Stimulated activated naive CD8-positive, alpha-beta T cell treated with anti-CD3 and anti-CD28 coated beads, Interleukin-15, Interleukin-2, amounts not matched to agents 100 ng/mL and 50 ng/mL, for 24 hours (primary cell): ENCODE measurements around the gene PRKCE.

Experiments used
- H3K27ac Mint-ChIP-seq: one replicate; pipeline ENCODE4 v1.8.0; 2021; ENCODE audit warnings: mild to moderate bottlenecking, mixed read lengths
- H3K27me3 Mint-ChIP-seq: one replicate; pipeline ENCODE4 v1.8.0; 2021; ENCODE audit warnings: mixed read lengths
- H3K36me3 Mint-ChIP-seq: one replicate; pipeline ENCODE4 v1.8.0; 2021; ENCODE audit warnings: low read depth, mixed read lengths
- H3K4me1 Mint-ChIP-seq: one replicate; pipeline ENCODE4 v1.8.0; 2021; ENCODE audit warnings: low read depth, mixed read lengths
- H3K4me3 Mint-ChIP-seq: one replicate; pipeline ENCODE4 v1.8.0; 2021; ENCODE audit warnings: mild to moderate bottlenecking, mixed read lengths
- H3K9me3 Mint-ChIP-seq: one replicate; pipeline ENCODE4 v1.8.0; 2021; ENCODE audit warnings: mixed read lengths

The PRKCE gene

GRCh38 chr2:45782986-45783385 lies 131.5 kb downstream of the PRKCE start:
- no peaks in the 10 kb centered on the region for H3K36me3 Mint-ChIP-seq

GRCh38 chr2:45786030-45786835 lies 134.8 kb downstream of the PRKCE start:
- Mint-ChIP-seq H3K27ac (peak overlapping the region; percentile 43), H3K4me1 (peaks cover 7% of the 10 kb centered on the region)

More at GRCh38 chr2:45782986-45783385, 131.5 kb downstream of the PRKCE start:
- Mint-ChIP-seq H3K9me3 (no peaks in the 10 kb centered on the region), H3K27me3 (no peaks in the 10 kb centered on the region), H3K4me3 (no peak overlapping the region), H3K27ac (no peak overlapping the region), H3K4me1 (peaks cover 13% of the 10 kb centered on the region)

GRCh38 chr2:45786836-45787357 lies 135.4 kb downstream of the PRKCE start:
- Mint-ChIP-seq H3K27ac (no peak overlapping the region), H3K4me3 (no peak overlapping the region), H3K27me3 (no peaks in the 10 kb centered on the region), H3K9me3 (no peaks in the 10 kb centered on the region), H3K4me1 (peaks cover 7% of the 10 kb centered on the region), H3K36me3 (no peaks in the 10 kb centered on the region)

More at GRCh38 chr2:45786030-45786835, 134.8 kb downstream of the PRKCE start:
- Mint-ChIP-seq H3K9me3 (no peaks in the 10 kb centered on the region), H3K36me3 (no peaks in the 10 kb centered on the region), H3K4me3 (peak overlapping the region; percentile 11), H3K27me3 (no peaks in the 10 kb centered on the region)

- Mint-ChIP-seq H3K4me3 (no peak overlapping the region), H3K36me3 (no peaks in the 10 kb centered on the region), H3K27ac (no peak overlapping the region), H3K27me3 (no peaks in the 10 kb centered on the region), H3K4me1 (peaks cover 7% of the 10 kb centered on the region), H3K9me3 (no peaks in the 10 kb centered on the region)
These were observed 136.9 kb downstream of the PRKCE start for GRCh38 chr2:45788401-45788800.

- Mint-ChIP-seq H3K27me3 (no peaks in the 10 kb centered on the region), H3K4me1 (peaks cover 7% of the 10 kb centered on the region), H3K4me3 (no peak overlapping the region), H3K36me3 (no peaks in the 10 kb centered on the region), H3K9me3 (no peaks in the 10 kb centered on the region), H3K27ac (no peak overlapping the region)
These were observed 137.8 kb downstream of the PRKCE start for GRCh38 chr2:45789317-45789716.

- H3K27me3 Mint-ChIP-seq = no peaks in the 10 kb centered on the region
- no peak overlapping the region for H3K27ac Mint-ChIP-seq
- no peaks in the 10 kb centered on the region for H3K36me3 Mint-ChIP-seq
- H3K4me3 Mint-ChIP-seq = no peak overlapping the region
- peaks cover 7% of the 10 kb centered on the region for H3K4me1 Mint-ChIP-seq
- H3K9me3 Mint-ChIP-seq = no peaks in the 10 kb centered on the region
These were observed 138.7 kb downstream of the PRKCE start for GRCh38 chr2:45789961-45790723.

GRCh38 chr2:45793305-45793962 lies 142.0 kb downstream of the PRKCE start:
- no peak overlapping the region for H3K27ac Mint-ChIP-seq
- H3K4me3 Mint-ChIP-seq = no peak overlapping the region
- H3K27me3 Mint-ChIP-seq = no peaks in the 10 kb centered on the region
- no peaks in the 10 kb centered on the region for H3K9me3 Mint-ChIP-seq
- no peaks in the 10 kb centered on the region for H3K36me3 Mint-ChIP-seq
- H3K4me1 Mint-ChIP-seq = no peaks in the 10 kb centered on the region

GRCh38 chr2:45794134-45794617 lies 142.7 kb downstream of the PRKCE start:
- Mint-ChIP-seq H3K27me3 (no peaks in the 10 kb centered on the region), H3K36me3 (no peaks in the 10 kb centered on the region), H3K9me3 (no peaks in the 10 kb centered on the region), H3K27ac (no peak overlapping the region), H3K4me1 (no peaks in the 10 kb centered on the region), H3K4me3 (no peak overlapping the region)

GRCh38 chr2:45796500-45796899 lies 145.0 kb downstream of the PRKCE start:
- Mint-ChIP-seq H3K9me3 (no peaks in the 10 kb centered on the region), H3K27ac (no peak overlapping the region), H3K4me3 (no peak overlapping the region), H3K27me3 (no peaks in the 10 kb centered on the region), H3K36me3 (no peaks in the 10 kb centered on the region), H3K4me1 (no peaks in the 10 kb centered on the region)

GRCh38 chr2:45797451-45798230 lies 146.2 kb downstream of the PRKCE start:
- Mint-ChIP-seq H3K4me3 (no peak overlapping the region), H3K27me3 (no peaks in the 10 kb centered on the region), H3K9me3 (no peaks in the 10 kb centered on the region), H3K36me3 (no peaks in the 10 kb centered on the region), H3K4me1 (no peaks in the 10 kb centered on the region), H3K27ac (no peak overlapping the region)

GRCh38 chr2:45799679-45800381 lies 148.4 kb downstream of the PRKCE start:
- no peaks in the 10 kb centered on the region for H3K27me3 Mint-ChIP-seq
- H3K27ac Mint-ChIP-seq = no peak overlapping the region
- no peak overlapping the region for H3K4me3 Mint-ChIP-seq
- no peaks in the 10 kb centered on the region for H3K4me1 Mint-ChIP-seq
- H3K36me3 Mint-ChIP-seq = no peaks in the 10 kb centered on the region
- no peaks in the 10 kb centered on the region for H3K9me3 Mint-ChIP-seq

GRCh38 chr2:45802499-45803138 lies 151.1 kb downstream of the PRKCE start:
- Mint-ChIP-seq H3K4me3 (no peak overlapping the region), H3K36me3 (no peaks in the 10 kb centered on the region), H3K27me3 (no peaks in the 10 kb centered on the region), H3K4me1 (no peaks in the 10 kb centered on the region), H3K27ac (no peak overlapping the region), H3K9me3 (no peaks in the 10 kb centered on the region)

- Mint-ChIP-seq H3K27me3 (no peaks in the 10 kb centered on the region), H3K27ac (no peak overlapping the region), H3K4me3 (no peak overlapping the region), H3K36me3 (no peaks in the 10 kb centered on the region), H3K4me1 (no peaks in the 10 kb centered on the region), H3K9me3 (no peaks in the 10 kb centered on the region)
These were observed 153.7 kb downstream of the PRKCE start for GRCh38 chr2:45804987-45805755.
